Central memory CD4-positive, alpha-beta T cell (primary cell): ENCODE measurements around the gene GPR150.
"Not testable (repeated sequence)": the region's sequence is repeated elsewhere in the genome, so short reads cannot be mapped to it uniquely, and the experiment has no call there.

Source experiments
- DNase-seq: peaks from one replicate; pipeline ENCODE4 v3.0.0; 2022

Gene GPR150

GRCh38 chr5:95624368-95624767 lies 4.5 kb downstream of the GPR150 start:
- no peak for DNase-seq

GRCh38 chr5:95626701-95627100 lies 6.8 kb downstream of the GPR150 start:
- no peak for DNase-seq

DNA sequence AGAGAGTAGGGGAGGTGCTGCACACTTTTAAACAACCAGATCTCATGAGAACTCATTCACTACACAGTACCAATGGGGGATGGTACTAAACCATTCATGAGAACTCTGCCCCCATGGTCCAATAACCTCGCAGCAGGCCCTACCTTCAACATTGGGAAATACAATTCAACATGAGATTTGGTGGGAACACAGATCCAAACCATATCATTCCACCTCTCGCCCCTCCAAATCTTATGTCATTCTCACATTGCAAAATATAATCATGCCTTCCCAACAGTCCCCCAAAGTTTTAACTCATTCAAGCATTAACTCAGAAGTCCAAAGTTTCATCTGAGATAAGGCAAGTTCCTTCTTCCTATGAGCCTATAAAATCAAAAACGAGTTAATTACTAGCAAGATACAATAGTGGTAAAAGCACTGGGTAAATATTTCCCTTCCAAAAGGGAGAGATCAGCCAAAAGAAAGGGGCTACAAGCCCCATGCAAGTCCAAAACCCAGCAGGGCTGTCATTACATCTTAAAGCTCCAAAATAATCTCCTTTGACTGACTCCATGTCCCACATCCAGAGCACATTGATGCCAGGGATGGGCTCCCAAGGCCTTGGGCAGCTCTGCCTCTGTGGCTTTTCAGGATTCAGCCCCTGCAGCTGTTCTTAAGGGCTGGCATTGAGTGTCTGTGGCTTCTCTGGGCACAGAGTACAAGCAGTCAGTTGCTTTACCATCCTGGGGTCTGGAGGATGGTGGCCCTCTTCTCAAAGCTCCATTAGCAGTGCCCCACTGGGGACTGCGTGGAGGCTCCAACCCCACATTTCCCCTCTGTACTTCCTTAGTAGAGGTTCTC lies 8.3 kb downstream of the GPR150 start:
- DNase-seq, result no peak

DNA sequence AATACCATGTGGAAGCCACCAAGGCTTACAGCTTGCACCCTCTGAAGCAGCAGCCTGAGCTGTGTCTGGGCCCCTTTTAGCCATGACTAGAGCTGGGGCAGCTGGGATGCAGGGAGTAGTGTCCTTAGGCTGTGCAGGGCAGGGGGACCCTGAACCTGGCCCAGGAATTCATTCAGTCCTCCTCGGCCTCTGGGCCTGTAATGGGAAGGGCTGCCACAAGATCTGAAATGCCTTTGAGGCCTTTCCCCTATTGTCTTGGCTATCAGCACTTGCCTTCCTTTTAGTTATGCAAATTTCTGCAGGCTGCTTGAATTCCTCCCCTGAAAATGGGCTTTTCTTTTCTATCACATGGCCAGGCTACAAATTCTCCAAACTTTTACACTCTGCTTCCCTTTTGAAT lies 9.0 kb downstream of the GPR150 start:
- DNase-seq, result no peak

GRCh38 chr5:95630394-95630917 lies 10.6 kb downstream of the GPR150 start:
- DNase-seq, result no peak

DNA sequence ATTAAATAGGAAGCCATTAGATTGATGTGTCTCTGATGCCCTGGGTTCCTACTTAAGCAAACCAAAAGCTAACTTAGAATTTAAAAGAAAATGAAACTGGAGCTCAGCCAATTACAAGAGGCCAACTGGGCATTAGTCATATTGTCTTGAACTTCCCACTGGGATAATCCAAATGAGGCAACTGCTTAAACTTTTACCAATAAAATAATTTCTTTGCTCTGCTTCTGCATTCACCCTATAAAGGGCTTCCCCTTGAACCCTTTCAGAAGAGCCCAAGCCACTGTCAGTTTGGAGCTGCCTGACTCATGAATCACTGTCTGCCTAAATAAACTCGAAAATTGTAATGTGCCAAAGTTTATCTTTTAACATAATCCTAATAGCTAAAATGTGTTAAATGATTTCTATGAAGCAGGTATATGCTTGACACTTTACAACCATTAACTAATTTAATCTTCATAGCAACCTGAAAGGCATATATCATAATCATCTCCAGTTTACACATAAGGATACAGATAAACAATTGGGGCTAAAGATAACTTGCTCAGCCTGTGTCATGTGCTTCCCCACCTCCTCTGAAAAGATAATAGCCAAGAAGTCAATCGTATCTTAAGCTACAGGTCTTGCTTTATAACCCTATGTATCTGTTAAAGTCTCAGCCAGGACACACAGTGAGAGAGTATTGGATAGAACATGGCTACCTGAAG lies 11.5 kb downstream of the GPR150 start:
- DNase-seq, result no peak

DNA sequence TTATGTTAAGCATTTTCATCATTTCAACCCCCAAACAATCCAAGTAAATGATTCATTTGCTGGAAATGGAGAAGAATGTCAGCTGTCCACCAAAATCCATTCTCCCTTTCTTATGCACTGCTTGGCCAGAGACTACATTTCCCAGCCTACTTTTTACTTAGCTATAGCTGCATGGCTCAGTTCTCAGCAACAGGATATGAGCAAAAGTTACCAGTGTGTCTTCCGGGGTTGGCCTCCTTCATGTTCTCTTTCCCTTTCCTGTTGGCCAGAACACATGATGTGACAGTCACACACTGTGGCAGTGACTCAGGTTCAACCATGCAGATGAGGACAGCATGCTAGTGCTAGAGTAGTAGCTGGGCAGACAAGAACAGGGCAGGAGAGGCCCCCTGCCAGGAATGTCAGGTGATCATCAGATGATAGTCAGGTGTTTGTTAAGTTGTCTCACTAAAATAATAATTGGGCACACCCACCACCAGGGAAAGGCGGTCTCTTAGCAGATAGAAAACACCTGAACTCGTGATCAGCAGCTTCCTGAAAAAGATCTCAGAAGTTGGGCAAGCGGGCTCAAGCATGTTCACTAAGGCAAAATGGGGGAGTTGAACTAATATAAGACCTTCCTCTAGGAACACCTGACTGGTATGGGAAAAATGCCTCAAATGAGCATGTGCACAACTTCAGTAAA lies 12.2 kb downstream of the GPR150 start:
- DNase-seq, result peak; percentile 83

- DNase-seq, result not testable (repeated sequence)
Observed at GRCh38 chr5:95632942-95633341, 13.1 kb downstream of the GPR150 start.

- DNase-seq, result no peak
Observed at GRCh38 chr5:95633671-95634070, 13.8 kb downstream of the GPR150 start.

DNA sequence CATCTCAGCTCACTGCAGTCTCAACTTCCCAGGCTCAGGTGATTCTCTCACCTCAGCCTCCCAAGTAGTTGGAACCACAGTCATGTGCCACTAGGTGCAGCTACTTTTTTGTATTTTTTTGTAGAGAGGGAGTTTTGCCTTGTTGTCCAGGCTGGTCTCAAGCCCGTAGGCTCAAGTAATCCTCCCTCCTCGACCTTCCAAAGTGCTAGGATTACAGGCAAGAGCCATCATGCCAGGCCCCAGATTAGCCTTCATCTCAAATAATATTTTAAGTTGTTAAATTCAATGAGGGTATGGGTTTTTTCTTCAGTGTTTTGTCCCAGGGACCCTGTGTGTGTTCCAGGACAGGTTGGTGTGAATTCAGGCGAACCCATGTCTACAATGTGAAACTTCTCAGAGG lies 14.2 kb downstream of the GPR150 start:
- no peak for DNase-seq

DNA sequence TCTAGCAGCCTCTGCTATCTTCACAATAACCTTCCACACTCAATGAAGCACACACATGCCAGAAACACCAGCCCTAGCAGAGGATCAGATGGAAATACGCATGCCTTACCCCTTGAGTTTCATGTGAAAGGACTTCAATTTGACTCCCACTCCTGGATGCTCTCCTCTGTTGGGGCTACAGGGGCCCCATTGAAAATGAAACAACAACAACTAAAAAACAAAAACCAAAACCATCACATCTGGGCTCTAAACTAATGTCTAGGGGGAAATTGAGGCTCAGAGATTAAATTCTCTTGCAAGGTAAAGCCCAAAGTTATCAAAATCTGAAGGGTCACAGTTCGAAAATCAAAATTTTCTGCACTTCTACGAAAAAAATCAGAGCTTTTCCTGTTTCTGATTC lies 18.7 kb downstream of the GPR150 start:
- no peak for DNase-seq

- no peak for DNase-seq
Observed at GRCh38 chr5:95641741-95642220, 21.9 kb downstream of the GPR150 start.

DNA sequence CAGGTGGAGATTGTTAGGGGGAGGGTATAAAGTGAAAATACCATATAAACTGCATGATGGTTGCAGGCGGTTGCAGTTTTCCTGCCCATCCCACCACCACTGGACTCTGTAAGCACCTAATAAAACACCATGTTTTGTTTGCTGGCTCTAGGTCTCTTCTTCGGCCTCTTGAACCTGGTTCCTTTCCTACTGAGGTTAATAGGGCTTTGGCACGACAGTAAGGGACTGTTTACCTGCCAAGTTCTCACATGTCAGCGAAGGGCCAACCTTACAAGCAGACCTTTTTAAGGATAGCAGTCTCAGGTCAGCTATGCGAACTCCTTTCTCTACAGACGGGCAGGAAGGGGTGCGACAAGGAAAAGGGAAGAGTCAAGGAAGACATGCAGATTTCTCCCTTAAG lies 23.3 kb downstream of the GPR150 start:
- DNase-seq, result no peak

- peak; percentile 42 for DNase-seq
Observed at GRCh38 chr5:95644351-95645042, 24.6 kb downstream of the GPR150 start.

- DNase-seq, result not testable (repeated sequence)
Observed at GRCh38 chr5:95646226-95646568, 26.3 kb downstream of the GPR150 start.

GRCh38 chr5:95646569-95647431 lies 26.9 kb downstream of the GPR150 start, which contains the start of gene RFESD:
TSS of gene RFESD (plus strand) at chr5:95646777. CDS start at chr5:95652272, 5,495 bp downstream.
- DNase-seq, result peak; percentile 91

- DNase-seq, result no peak
Observed at GRCh38 chr5:95647886-95648860, 28.3 kb downstream of the GPR150 start.

DNA sequence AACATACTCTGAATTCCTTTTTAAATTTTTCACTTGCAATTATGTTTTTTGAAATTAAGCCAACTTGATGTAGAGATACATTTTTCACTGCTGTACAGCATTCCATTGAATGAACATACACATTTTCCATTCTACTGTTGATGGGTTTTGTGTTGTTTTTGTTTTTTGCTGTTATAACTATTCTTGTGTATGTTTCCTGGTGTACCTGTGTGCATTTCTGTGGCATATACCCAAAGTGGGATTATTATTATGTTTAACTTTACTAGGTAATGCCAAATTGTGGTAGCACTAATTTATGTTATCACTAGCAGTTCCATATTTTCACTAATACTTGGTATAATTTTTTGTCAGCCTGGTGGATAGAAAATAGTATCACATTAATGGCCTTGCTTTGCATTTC lies 29.4 kb downstream of the GPR150 start:
- DNase-seq, result no peak

GRCh38 chr5:95649842-95650620 lies 30.1 kb downstream of the GPR150 start:
- no peak for DNase-seq
